ENCODE measurements around the gene ROS1.
"Not testable (repeated sequence)": the region's sequence is repeated elsewhere in the genome, so short reads cannot be mapped to it uniquely, and the experiment has no call there.

The ROS1 gene

GRCh38 chr6:117391874-117392583, 33.7 kb downstream of the ROS1 start:
- no peak for DNase-seq (ENCODE audit: low read depth)
- no peak overlapping the region for H3K4me3 ChIP-seq (ENCODE audit: low read depth, low read length)

GRCh38 chr6:117389227-117390057, 36.3 kb downstream of the ROS1 start:
- no peak for DNase-seq (ENCODE audit: low read depth)
- H3K4me3 ChIP-seq (ENCODE audit: low read depth, low read length): no peak overlapping the region

GRCh38 chr6:117387454-117387974, 38.2 kb downstream of the ROS1 start:
- no peak for DNase-seq (ENCODE audit: low read depth)
- no peak overlapping the region for H3K4me3 ChIP-seq (ENCODE audit: low read depth, low read length)

GRCh38 chr6:117384659-117385058, 41.1 kb downstream of the ROS1 start:
- no peak for DNase-seq (ENCODE audit: low read depth)
- no peak overlapping the region for H3K4me3 ChIP-seq (ENCODE audit: low read depth, low read length)

- no peak for DNase-seq (ENCODE audit: low read depth)
Measured at GRCh38 chr6:117381749-117382148, 44.0 kb downstream of the ROS1 start.

GRCh38 chr6:117380298-117380697, 45.4 kb downstream of the ROS1 start:
- no peak overlapping the region for H3K4me3 ChIP-seq (ENCODE audit: low read depth, low read length)
- no peak for DNase-seq (ENCODE audit: low read depth)

More at GRCh38 chr6:117381749-117382148, 44.0 kb downstream of the ROS1 start:
- no peak overlapping the region for H3K4me3 ChIP-seq (ENCODE audit: low read depth, low read length)

- DNase-seq (ENCODE audit: low read depth): no peak
- no peak overlapping the region for H3K4me3 ChIP-seq (ENCODE audit: low read depth, low read length)
Measured at GRCh38 chr6:117375446-117375845, 50.3 kb downstream of the ROS1 start.

GRCh38 chr6:117373211-117373813, 52.4 kb downstream of the ROS1 start:
- DNase-seq (ENCODE audit: low read depth): no peak
- no peak overlapping the region for H3K4me3 ChIP-seq (ENCODE audit: low read depth, low read length)

GRCh38 chr6:117372289-117372688, 53.5 kb downstream of the ROS1 start:
- not testable (repeated sequence) for DNase-seq (ENCODE audit: low read depth)

GRCh38 chr6:117371492-117371891, 54.2 kb downstream of the ROS1 start:
- no peak for DNase-seq (ENCODE audit: low read depth)
- no peak overlapping the region for H3K4me3 ChIP-seq (ENCODE audit: low read depth, low read length)

More at GRCh38 chr6:117372289-117372688, 53.5 kb downstream of the ROS1 start:
- not testable (repeated sequence) for H3K4me3 ChIP-seq (ENCODE audit: low read depth, low read length)

- no peak for DNase-seq (ENCODE audit: low read depth)
- H3K4me3 ChIP-seq (ENCODE audit: low read depth, low read length): no peak overlapping the region
Measured at GRCh38 chr6:117359581-117359980, 66.2 kb downstream of the ROS1 start.

GRCh38 chr6:117354671-117355070, 71.1 kb downstream of the ROS1 start:
- DNase-seq (ENCODE audit: low read depth): no peak
- no peak overlapping the region for H3K4me3 ChIP-seq (ENCODE audit: low read depth, low read length)

GRCh38 chr6:117352466-117353081, 73.2 kb downstream of the ROS1 start:
- no peak overlapping the region for H3K4me3 ChIP-seq (ENCODE audit: low read depth, low read length)
- DNase-seq (ENCODE audit: low read depth): peak; percentile 18

- DNase-seq (ENCODE audit: low read depth): no peak
- no peak overlapping the region for H3K4me3 ChIP-seq (ENCODE audit: low read depth, low read length)
Measured at GRCh38 chr6:117351521-117351920, 74.2 kb downstream of the ROS1 start.

GRCh38 chr6:117346142-117346930, 79.4 kb downstream of the ROS1 start:
- H3K4me3 ChIP-seq (ENCODE audit: low read depth, low read length): no peak overlapping the region
- DNase-seq (ENCODE audit: low read depth): no peak

GRCh38 chr6:117345292-117345610, 80.5 kb downstream of the ROS1 start:
- no peak for DNase-seq (ENCODE audit: low read depth)
- no peak overlapping the region for H3K4me3 ChIP-seq (ENCODE audit: low read depth, low read length)

GRCh38 chr6:117344444-117345291, 81.1 kb downstream of the ROS1 start:
- H3K4me3 ChIP-seq (ENCODE audit: low read depth, low read length): no peak overlapping the region
- no peak for DNase-seq (ENCODE audit: low read depth)

GRCh38 chr6:117338567-117338966, 87.2 kb downstream of the ROS1 start:
- DNase-seq (ENCODE audit: low read depth): no peak
- no peak overlapping the region for H3K4me3 ChIP-seq (ENCODE audit: low read depth, low read length)

All from skeletal muscle cell (primary cell).